Stimulated activated CD8-positive, alpha-beta memory T cell treated with anti-CD3 and anti-CD28 coated beads, Interleukin-4, amount 100 ng/mL, for 4 hours (primary cell): ENCODE measurements around the gene ZMYND11.
"Not testable (repeated sequence)": the region's sequence is repeated elsewhere in the genome, so short reads cannot be mapped to it uniquely, and the experiment has no call there.

ENCODE experiments used
- DNase-seq, 2 donors: peaks; one replicate each; pipeline ENCODE4 v3.0.0-alpha.2; 2020; ENCODE audit warnings: low read depth in 2 of 2, low spot score in 1 of 2

ZMYND11 gene

GRCh38 chr10:241966-242643, 106.8 kb downstream of the ZMYND11 start:
- DNase-seq: no peak

GRCh38 chr10:244227-244626, 109.0 kb downstream of the ZMYND11 start:
- no peak for DNase-seq

- no peak for DNase-seq
These were observed 111.2 kb downstream of the ZMYND11 start for GRCh38 chr10:246431-246830.

- no peak for DNase-seq
These were observed 112.2 kb downstream of the ZMYND11 start for GRCh38 chr10:247480-247879.

GRCh38 chr10:248307-248706, 113.1 kb downstream of the ZMYND11 start:
- DNase-seq: no peak

GRCh38 chr10:251982-252582, 116.8 kb downstream of the ZMYND11 start:
- DNase-seq: no peak

- no peak for DNase-seq
These were observed 125.7 kb downstream of the ZMYND11 start for GRCh38 chr10:260819-261429.

GRCh38 chr10:264160-265073, 129.2 kb downstream of the ZMYND11 start:
- DNase-seq: not testable (repeated sequence)

- not testable (repeated sequence) for DNase-seq
These were observed 129.8 kb downstream of the ZMYND11 start for GRCh38 chr10:265074-265440.

GRCh38 chr10:265816-266588, 130.7 kb downstream of the ZMYND11 start:
- DNase-seq: not testable (repeated sequence)

- no peak for DNase-seq
These were observed 131.7 kb downstream of the ZMYND11 start for GRCh38 chr10:266974-267425.

- no peak for DNase-seq
These were observed 132.4 kb downstream of the ZMYND11 start for GRCh38 chr10:267705-268104.

- no peak for DNase-seq
These were observed 134.3 kb downstream of the ZMYND11 start for GRCh38 chr10:269440-270074.

GRCh38 chr10:271201-271600, 135.9 kb downstream of the ZMYND11 start:
- no peak for DNase-seq

GRCh38 chr10:271722-272121, 136.5 kb downstream of the ZMYND11 start:
- no peak for DNase-seq

- DNase-seq: no peak
These were observed 137.8 kb downstream of the ZMYND11 start for GRCh38 chr10:273088-273487.

- no peak for DNase-seq
These were observed 139.6 kb downstream of the ZMYND11 start for GRCh38 chr10:274866-275265.

GRCh38 chr10:275680-276079, 140.4 kb downstream of the ZMYND11 start:
- DNase-seq: no peak

- no peak for DNase-seq
These were observed 142.7 kb downstream of the ZMYND11 start for GRCh38 chr10:277963-278362.

- no peak for DNase-seq
These were observed 143.5 kb downstream of the ZMYND11 start for GRCh38 chr10:278707-279106.
